Cardiac fibroblast (primary cell): ENCODE measurements around the gene NAIF1.
"Not testable (repeated sequence)": the region's sequence is repeated elsewhere in the genome, so short reads cannot be mapped to it uniquely, and the experiment has no call there.

Experiments
- DNase-seq, 2 donors: peaks; one replicate each; pipeline versions ENCODE4 v3.0.0 to v3.0.0-alpha.2; 2010; ENCODE audit warnings: low read depth in 2 of 2
- H3K4me3 ChIP-seq, 2 donors: replicated peaks in 1 of 2; 1 replicate in 1 of 2; 2 replicates in 1 of 2; pipeline ENCODE4 v1.5.1; 2011; ENCODE audit warnings: low read depth in 2 of 2, low read length in 2 of 2, mild to moderate bottlenecking in 2 of 2, moderate library complexity in 1 of 2
- TF ChIP-seq, protein P1 (sequence below): IDR thresholded peaks from one replicate; pipeline ENCODE4 v1.5.1; 2011; ENCODE audit warnings: low read depth, mild to moderate bottlenecking, low read length, inconsistent platforms

Gene NAIF1

GRCh38 chr9:128047231-128047630 is 19.9 kb downstream of the NAIF1 start:
- TF ChIP-seq, protein P1, sequence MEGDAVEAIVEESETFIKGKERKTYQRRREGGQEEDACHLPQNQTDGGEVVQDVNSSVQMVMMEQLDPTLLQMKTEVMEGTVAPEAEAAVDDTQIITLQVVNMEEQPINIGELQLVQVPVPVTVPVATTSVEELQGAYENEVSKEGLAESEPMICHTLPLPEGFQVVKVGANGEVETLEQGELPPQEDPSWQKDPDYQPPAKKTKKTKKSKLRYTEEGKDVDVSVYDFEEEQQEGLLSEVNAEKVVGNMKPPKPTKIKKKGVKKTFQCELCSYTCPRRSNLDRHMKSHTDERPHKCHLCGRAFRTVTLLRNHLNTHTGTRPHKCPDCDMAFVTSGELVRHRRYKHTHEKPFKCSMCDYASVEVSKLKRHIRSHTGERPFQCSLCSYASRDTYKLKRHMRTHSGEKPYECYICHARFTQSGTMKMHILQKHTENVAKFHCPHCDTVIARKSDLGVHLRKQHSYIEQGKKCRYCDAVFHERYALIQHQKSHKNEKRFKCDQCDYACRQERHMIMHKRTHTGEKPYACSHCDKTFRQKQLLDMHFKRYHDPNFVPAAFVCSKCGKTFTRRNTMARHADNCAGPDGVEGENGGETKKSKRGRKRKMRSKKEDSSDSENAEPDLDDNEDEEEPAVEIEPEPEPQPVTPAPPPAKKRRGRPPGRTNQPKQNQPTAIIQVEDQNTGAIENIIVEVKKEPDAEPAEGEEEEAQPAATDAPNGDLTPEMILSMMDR, result no peak
- DNase-seq, result no peak
- H3K4me3 ChIP-seq, result no peak overlapping the region

- TF ChIP-seq, protein P1, result no peak
- no peak for DNase-seq
- H3K4me3 ChIP-seq, result no peak overlapping the region
Measured at GRCh38 chr9:128045831-128046230, 21.3 kb downstream of the NAIF1 start.

- not testable (repeated sequence) for H3K4me3 ChIP-seq, DNase-seq
Measured at GRCh38 chr9:128045409-128045808, 21.7 kb downstream of the NAIF1 start.

- no peak for DNase-seq
- no peak overlapping the region for H3K4me3 ChIP-seq
- TF ChIP-seq, protein P1, result no peak
Measured at GRCh38 chr9:128043467-128043868, 23.7 kb downstream of the NAIF1 start.

- no peak for DNase-seq
- H3K4me3 ChIP-seq, result no peak overlapping the region
- TF ChIP-seq, protein P1, result no peak
Measured at GRCh38 chr9:128042043-128042442, 25.1 kb downstream of the NAIF1 start.

DNA sequence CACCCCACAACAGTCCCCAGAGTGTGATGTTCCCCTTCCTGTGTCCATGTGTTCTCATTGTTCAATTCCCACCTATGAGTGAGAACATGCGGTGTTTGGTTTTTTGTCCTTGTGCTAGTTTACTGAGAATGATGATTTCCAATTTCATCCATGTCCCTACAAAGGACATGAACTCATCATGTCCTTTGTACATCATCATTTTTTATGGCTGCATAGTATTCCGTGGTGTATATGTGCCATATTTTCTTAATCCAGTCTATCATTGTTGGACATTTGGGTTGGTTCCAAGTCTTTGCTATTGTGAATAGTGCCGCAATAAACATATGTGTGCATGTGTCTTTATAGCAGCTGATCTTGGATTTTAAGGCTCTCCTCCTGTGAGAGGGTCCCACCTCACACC is 26.3 kb downstream of the NAIF1 start:
- H3K4me3 ChIP-seq, DNase-seq: not testable (repeated sequence)

- DNase-seq, H3K4me3 ChIP-seq: not testable (repeated sequence)
Measured at GRCh38 chr9:128036522-128036921, 30.6 kb downstream of the NAIF1 start.

- TF ChIP-seq, protein P1, result peak; percentile 75
- peak; percentile 90 to 91 for DNase-seq
- no peak overlapping the region for H3K4me3 ChIP-seq
Measured at GRCh38 chr9:128034821-128035652, 32.1 kb downstream of the NAIF1 start.
